ENCODE results near the gene NUMA1.

NUMA1 gene

GRCh38 chr11:71988050-71988449, 92.3 kb downstream of the NUMA1 start:
- Histone ChIP-seq H3K9me2 (replicated peaks; ENCODE audit: low read depth, low read length) (no peaks in the 10 kb centered on the region), H3K9me3 (ENCODE audit: insufficient read depth, low read depth, low read length) (no peaks in the 10 kb centered on the region), H3K4me2 (ENCODE audit: low read depth, low read length, poor library complexity, severe bottlenecking) (no peak overlapping the region), H3K9ac (ENCODE audit: low read depth, low read length, poor library complexity, severe bottlenecking) (no peak overlapping the region), H3K4me3 (ENCODE audit: low read length, poor library complexity, severe bottlenecking) (no peak overlapping the region), H3K4me1 (ENCODE audit: insufficient read depth, low read length, poor library complexity, severe bottlenecking) (no peaks in the 10 kb centered on the region), H3K36me3 (ENCODE audit: insufficient read depth, low read length) (peaks cover 27% of the 10 kb centered on the region; the same call in 1 of the 2 replicates), H4K20me1 (ENCODE audit: insufficient read depth, low read length, poor library complexity, severe bottlenecking) (no peaks in the 10 kb centered on the region), H3K27me3 (ENCODE audit: insufficient read depth, low read length, poor library complexity, severe bottlenecking) (no peaks in the 10 kb centered on the region), H3F3A (ENCODE audit: low read depth) (no peaks in the 10 kb centered on the region), H2AFZ (ENCODE audit: low read length) (no peak overlapping the region), H3K79me2 (ENCODE audit: insufficient read depth, low read length) (no peaks in the 10 kb centered on the region)
- TF ChIP-seq, protein P1, sequence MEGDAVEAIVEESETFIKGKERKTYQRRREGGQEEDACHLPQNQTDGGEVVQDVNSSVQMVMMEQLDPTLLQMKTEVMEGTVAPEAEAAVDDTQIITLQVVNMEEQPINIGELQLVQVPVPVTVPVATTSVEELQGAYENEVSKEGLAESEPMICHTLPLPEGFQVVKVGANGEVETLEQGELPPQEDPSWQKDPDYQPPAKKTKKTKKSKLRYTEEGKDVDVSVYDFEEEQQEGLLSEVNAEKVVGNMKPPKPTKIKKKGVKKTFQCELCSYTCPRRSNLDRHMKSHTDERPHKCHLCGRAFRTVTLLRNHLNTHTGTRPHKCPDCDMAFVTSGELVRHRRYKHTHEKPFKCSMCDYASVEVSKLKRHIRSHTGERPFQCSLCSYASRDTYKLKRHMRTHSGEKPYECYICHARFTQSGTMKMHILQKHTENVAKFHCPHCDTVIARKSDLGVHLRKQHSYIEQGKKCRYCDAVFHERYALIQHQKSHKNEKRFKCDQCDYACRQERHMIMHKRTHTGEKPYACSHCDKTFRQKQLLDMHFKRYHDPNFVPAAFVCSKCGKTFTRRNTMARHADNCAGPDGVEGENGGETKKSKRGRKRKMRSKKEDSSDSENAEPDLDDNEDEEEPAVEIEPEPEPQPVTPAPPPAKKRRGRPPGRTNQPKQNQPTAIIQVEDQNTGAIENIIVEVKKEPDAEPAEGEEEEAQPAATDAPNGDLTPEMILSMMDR (conservative IDR thresholded peaks at IDR 0.05; ENCODE audit: low read length), result no peak
- TF ChIP-seq EZH2phosphoT487 (IDR thresholded peaks at IDR 0.05; ENCODE audit: borderline replicate concordance), result no peak

DNA sequence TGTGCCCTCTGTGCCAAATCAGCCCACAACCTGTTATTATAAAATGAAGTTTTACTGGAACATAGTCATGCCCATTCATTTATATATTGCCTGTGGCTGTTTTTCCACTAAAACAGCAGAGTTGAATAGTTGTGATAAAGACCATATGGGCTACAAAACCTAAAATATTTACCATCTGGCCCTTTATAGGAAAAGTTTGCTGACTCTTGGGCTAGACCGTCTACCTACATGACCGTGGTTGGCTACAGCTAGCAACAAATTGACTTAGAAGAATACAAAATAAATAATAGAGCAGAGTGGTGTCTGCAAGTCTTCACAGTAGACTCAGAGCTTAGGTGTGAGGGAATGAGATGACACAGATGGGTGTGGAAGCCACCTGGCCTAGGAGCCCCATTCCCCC, 92.8 kb downstream of the NUMA1 start:
- no peak overlapping the region for H3K9ac ChIP-seq (ENCODE audit: low read depth, low read length, poor library complexity, severe bottlenecking)
- no peaks in the 10 kb centered on the region for H3K27me3 ChIP-seq (ENCODE audit: insufficient read depth, low read length, poor library complexity, severe bottlenecking)
- no peaks in the 10 kb centered on the region for H3F3A ChIP-seq (ENCODE audit: low read depth)
- H3K4me2 ChIP-seq (ENCODE audit: low read depth, low read length, poor library complexity, severe bottlenecking), result no peak overlapping the region
- H3K79me2 ChIP-seq (ENCODE audit: insufficient read depth, low read length), result no peaks in the 10 kb centered on the region
- H4K20me1 ChIP-seq (ENCODE audit: insufficient read depth, low read length, poor library complexity, severe bottlenecking), result no peaks in the 10 kb centered on the region
- H2AFZ ChIP-seq (ENCODE audit: low read length), result no peak overlapping the region
- no peaks in the 10 kb centered on the region for H3K9me2 ChIP-seq (replicated peaks; ENCODE audit: low read depth, low read length)
- TF ChIP-seq, protein P1 (conservative IDR thresholded peaks at IDR 0.05; ENCODE audit: low read length), result no peak
- TF ChIP-seq EZH2phosphoT487 (IDR thresholded peaks at IDR 0.05; ENCODE audit: borderline replicate concordance), result no peak
- H3K4me1 ChIP-seq (ENCODE audit: insufficient read depth, low read length, poor library complexity, severe bottlenecking), result no peaks in the 10 kb centered on the region
- peaks cover 30% of the 10 kb centered on the region; the same call in 1 of the 2 replicates for H3K36me3 ChIP-seq (ENCODE audit: insufficient read depth, low read length)
- H3K4me3 ChIP-seq (ENCODE audit: low read length, poor library complexity, severe bottlenecking), result no peak overlapping the region
- no peaks in the 10 kb centered on the region for H3K9me3 ChIP-seq (ENCODE audit: insufficient read depth, low read depth, low read length)

DNA sequence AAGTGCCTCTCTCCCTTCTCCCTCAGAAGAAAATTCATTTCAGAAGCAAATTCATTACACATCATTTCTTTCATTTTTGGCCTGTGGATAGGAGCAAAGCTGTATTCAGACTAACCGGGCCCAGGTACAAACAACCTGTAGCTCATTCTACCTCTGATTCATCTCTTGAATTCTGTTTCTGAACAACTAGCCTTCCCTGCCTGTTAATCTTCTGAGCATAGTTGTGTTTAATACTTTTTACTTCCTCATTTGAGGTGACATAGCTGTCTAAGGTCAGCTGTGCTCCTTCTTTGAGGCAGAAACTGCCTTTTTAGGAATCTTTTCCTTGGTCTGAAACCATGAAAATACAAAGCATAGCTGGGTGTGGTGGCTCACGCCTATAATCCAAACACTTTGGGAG, 94.2 kb downstream of the NUMA1 start:
- TF ChIP-seq EZH2phosphoT487 (IDR thresholded peaks at IDR 0.05; ENCODE audit: borderline replicate concordance), result no peak
- TF ChIP-seq, protein P1 (conservative IDR thresholded peaks at IDR 0.05; ENCODE audit: low read length), result no peak
- Histone ChIP-seq H3K9ac (ENCODE audit: low read depth, low read length, poor library complexity, severe bottlenecking) (no peak overlapping the region), H2AFZ (ENCODE audit: low read length) (no peak overlapping the region), H3K4me2 (ENCODE audit: low read depth, low read length, poor library complexity, severe bottlenecking) (no peak overlapping the region), H3F3A (ENCODE audit: low read depth) (no peaks in the 10 kb centered on the region), H3K4me3 (ENCODE audit: low read length, poor library complexity, severe bottlenecking) (no peak overlapping the region), H3K36me3 (ENCODE audit: insufficient read depth, low read length) (peaks cover 26% of the 10 kb centered on the region; the same call in 1 of the 2 replicates), H3K79me2 (ENCODE audit: insufficient read depth, low read length) (no peaks in the 10 kb centered on the region), H4K20me1 (ENCODE audit: insufficient read depth, low read length, poor library complexity, severe bottlenecking) (no peaks in the 10 kb centered on the region), H3K9me2 (replicated peaks; ENCODE audit: low read depth, low read length) (no peaks in the 10 kb centered on the region), H3K4me1 (ENCODE audit: insufficient read depth, low read length, poor library complexity, severe bottlenecking) (no peaks in the 10 kb centered on the region), H3K27me3 (ENCODE audit: insufficient read depth, low read length, poor library complexity, severe bottlenecking) (no peaks in the 10 kb centered on the region), H3K9me3 (ENCODE audit: insufficient read depth, low read depth, low read length) (no peaks in the 10 kb centered on the region)

Measured in Loucy (cell line).